ENCODE data around the gene GNAZ.

GNAZ gene

DNA sequence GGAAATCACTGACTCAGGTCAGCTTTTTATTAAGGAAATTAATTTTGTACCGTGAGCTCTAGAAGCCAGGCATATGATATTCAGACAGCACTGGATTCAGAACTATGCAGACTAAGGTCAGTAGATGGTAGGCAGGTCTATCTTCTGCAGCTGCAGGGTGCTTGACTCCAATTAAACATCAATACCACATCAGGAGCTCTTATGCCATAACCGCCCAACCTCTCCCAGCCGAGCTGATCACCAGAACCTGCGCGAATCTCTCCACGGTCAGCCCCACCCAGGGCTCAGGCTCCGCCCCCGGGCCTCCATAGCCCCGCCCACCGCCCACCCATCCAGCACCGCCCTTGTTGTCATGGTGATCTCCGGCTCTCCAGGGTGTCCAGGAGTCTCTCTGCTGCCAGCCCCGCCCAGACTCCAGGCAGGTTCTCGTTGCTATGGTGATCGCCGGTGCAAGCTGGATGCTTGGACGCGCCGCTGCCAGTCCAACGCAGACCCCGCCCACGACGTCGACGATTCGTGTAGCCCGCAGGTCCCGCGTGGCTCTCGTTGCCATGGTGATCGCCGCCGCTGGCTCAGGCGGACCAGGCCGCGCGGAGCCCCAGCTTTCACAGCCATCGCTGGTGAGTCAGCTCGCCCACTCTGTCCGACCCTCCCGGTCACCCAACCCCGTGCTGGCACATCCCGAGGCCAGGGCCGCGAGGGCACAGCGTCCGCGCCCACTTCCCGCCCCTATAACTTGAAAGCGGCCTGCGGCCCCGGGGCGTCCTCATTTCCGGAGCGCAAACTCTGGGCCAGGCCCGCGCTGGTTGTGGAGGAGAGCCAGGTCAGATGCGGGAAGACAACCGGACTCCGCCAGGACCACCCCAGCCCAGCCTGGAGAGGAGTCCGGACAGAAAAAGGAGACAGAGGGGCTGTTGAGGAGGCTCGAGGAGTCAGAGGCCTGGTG, 74.9 kb downstream of the GNAZ start, which contains the start of gene RAB36:
RAB36 (plus strand) TSS at position 546 of the 946 bp plus-strand sequence. CDS start 1,140 bp downstream, outside the sequence.
- ATAC-seq = peak; percentile 77
- Mint-ChIP-seq H3K36me3 (no peaks in the 10 kb centered on the region), H3K27ac (peak within 1 kb of the TSS; percentile 69), H3K27me3 (no peaks in the 10 kb centered on the region), H3K4me3 (peak within 1 kb of the TSS; percentile 82), H3K9me3 (no peaks in the 10 kb centered on the region), H3K4me1 (peaks cover 58% of the 10 kb centered on the region)

DNA sequence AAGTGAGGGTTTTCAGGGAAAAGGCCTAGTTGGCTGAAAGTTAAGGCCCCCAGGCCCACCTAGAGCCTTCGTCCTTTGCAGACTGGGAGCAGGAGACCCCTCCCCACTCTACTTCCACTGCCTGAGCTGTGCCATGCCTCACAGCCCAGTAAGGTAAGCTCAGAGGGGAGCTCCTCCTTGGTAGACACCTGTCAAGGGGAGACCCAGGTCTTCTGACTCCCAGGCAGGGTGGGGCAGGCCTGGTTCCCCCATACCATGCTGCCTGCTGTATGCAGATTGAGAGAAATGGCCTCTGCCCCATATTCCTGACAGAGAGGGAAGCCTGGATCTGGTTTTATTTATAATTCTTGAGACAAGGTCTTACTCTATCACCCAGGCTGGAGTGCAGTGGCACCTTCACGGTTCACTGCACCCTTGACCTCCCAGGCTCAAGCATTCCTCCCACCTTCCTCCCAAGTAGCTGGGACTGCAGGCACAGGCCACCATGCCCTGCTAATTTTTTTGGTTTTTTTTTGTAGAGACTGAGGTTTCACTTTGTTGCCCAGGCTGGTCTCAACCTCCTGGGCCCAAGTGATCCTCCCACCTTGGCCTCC, 75.7 kb downstream of the GNAZ start:
- peaks cover 58% of the 10 kb centered on the region for H3K4me1 Mint-ChIP-seq
- H3K9me3 Mint-ChIP-seq = no peaks in the 10 kb centered on the region
- no peak for ATAC-seq
- peak overlapping the region; percentile 82 for H3K4me3 Mint-ChIP-seq
- H3K27ac Mint-ChIP-seq = peak overlapping the region; percentile 69
- H3K27me3 Mint-ChIP-seq = no peaks in the 10 kb centered on the region
- H3K36me3 Mint-ChIP-seq = no peaks in the 10 kb centered on the region

DNA sequence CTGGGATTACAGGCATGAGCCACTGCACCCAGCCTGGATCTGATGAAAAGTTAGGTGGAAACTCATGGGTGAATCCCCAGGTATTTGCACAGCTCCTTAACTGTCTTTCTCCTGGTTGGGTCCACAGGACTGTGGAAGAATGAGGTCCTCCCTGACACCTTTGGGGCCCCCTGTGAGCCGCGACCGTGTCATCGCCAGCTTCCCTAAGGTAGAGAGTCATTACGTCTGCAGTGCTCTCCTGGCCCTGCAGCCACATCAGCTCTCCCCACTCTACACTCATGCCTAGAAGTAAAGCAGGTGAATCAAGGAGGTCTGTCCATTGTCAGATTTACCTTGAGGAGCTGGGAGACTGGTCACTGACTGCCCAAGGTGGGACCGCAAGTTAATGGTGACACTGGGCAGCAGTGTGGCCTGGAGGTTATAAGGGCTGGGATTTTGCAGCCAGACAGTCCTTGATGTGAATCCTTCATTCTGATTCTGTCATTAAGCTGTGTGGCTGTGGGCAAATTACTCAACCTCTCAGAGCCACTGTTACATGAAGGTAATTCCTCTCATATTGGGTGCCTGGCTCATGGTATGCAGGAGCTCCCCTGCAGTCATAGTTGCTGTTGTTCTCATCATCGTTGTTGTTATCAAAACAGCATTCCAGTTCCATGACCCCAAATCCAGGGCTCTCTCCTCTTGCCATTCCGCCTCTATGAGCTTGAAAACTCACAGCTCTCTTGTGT, 76.3 kb downstream of the GNAZ start:
- ATAC-seq = no peak
- Mint-ChIP-seq H3K4me1 (peaks cover 54% of the 10 kb centered on the region), H3K27me3 (no peaks in the 10 kb centered on the region), H3K36me3 (no peaks in the 10 kb centered on the region), H3K27ac (peak overlapping the region; percentile 69), H3K4me3 (peak overlapping the region; percentile 20), H3K9me3 (no peaks in the 10 kb centered on the region)

DNA sequence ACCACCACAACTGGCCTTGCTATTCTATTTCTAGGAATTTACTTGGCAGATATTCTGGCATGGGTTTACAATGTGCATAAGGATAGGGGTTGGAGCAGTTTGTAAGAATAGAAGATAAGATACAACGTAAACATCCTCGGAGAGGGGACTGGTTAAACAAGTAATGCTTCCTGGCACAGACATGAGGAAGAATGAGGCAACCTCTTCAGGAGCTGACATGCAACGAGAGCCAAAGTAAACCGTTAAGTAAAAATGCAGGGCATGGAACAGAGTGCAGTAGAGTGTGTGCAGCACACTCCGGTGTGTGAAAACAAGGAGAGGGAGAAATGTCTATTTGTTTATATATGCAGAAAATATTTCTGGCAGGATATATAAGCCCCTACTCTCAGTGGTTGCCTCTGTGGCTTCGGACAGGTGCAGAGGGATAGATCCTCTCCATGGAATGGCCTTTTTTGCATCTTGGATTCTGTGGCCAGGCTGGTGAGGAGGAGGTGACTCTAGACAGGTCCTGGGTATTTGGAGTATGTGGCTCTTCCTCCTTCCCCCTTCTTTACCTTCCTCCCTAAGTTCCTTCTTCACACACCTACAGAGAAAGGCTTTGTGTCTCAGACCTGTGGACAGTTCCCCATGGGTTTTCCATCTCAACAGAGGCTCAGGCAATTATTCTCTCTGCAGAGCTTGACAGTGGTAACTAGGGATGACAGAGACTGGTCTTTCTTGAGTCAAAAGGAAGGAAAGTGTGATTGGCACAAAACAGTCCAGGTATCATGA, 77.5 kb downstream of the GNAZ start:
- peaks cover 52% of the 10 kb centered on the region for H3K4me1 Mint-ChIP-seq
- no peaks in the 10 kb centered on the region for H3K9me3 Mint-ChIP-seq
- no peaks in the 10 kb centered on the region for H3K36me3 Mint-ChIP-seq
- no peaks in the 10 kb centered on the region for H3K27me3 Mint-ChIP-seq
- no peak overlapping the region for H3K4me3 Mint-ChIP-seq
- no peak overlapping the region for H3K27ac Mint-ChIP-seq
- no peak for ATAC-seq

DNA sequence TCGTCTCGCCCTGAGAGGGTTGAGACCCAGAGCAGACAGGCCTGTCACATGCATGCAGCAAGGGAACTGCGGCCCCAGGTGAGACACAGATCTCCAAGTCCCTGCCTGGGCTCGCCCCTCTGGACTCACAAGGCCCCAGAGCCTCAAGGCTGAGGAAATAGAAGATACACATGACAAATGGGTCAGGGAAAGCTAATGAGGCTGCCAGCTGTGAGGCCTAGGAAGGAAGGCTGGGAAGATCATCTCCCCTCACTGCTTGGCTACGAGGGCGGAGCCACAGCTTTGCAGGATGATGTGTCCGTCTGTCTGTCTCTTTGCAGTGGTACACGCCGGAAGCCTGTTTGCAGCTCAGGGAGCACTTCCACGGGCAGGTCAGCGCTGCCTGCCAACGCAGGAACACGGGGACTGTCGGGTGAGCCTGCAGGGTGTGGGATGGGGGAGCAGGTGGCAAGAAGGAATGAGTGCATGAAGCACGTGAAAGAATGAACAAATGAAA, 79.5 kb downstream of the GNAZ start:
- ATAC-seq = no peak
- Mint-ChIP-seq H3K27ac (peak overlapping the region; percentile 25), H3K4me1 (peaks cover 50% of the 10 kb centered on the region), H3K27me3 (no peaks in the 10 kb centered on the region), H3K4me3 (no peak overlapping the region), H3K36me3 (no peaks in the 10 kb centered on the region), H3K9me3 (no peaks in the 10 kb centered on the region)

DNA sequence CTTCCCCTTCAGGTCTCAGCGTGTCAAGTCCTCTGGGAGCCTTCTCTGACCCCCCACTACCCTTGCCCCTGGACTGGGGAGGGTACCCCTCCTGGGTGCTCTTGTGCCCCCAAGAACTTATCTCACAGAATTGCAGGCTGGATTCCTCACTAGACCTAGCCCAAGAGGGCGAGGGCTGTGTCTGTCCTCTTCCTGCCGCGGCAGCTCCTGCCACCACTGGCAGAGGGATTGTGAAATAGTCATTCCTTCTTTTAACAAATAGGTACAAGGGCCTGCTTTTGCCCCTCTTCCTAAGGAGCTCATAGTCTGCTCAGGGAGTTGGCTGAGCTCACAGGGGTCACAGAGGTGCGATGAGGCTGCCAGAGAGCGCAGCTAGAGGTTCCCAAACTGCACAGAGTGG, 80.4 kb downstream of the GNAZ start:
- Mint-ChIP-seq H3K4me1 (peaks cover 40% of the 10 kb centered on the region), H3K27me3 (no peaks in the 10 kb centered on the region), H3K36me3 (no peaks in the 10 kb centered on the region), H3K4me3 (no peak overlapping the region), H3K27ac (peak overlapping the region; percentile 25), H3K9me3 (no peaks in the 10 kb centered on the region)
- no peak for ATAC-seq

DNA sequence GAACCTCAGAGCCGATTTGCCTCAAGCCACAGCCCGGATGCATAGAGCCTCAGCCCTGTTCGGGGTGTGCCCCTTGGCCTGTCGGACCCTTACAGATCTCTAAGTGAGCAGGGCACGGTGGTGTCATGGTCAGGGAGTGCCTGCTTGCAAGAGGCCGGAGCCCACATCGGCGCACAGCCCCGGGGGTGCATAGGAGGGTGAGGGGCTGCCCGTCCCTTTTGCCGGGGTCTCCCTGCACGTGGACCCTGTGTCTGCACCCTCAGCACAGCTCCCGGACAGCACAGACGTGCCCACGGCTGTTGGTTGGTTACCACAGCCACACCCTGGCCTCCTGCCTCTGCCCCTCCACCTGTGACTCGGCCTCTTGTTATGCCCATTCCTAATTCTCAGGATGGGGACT, 81.5 kb downstream of the GNAZ start:
- Mint-ChIP-seq H3K27me3 (no peaks in the 10 kb centered on the region), H3K36me3 (no peaks in the 10 kb centered on the region), H3K4me1 (peaks cover 30% of the 10 kb centered on the region), H3K9me3 (no peaks in the 10 kb centered on the region), H3K4me3 (no peak overlapping the region), H3K27ac (peak overlapping the region; percentile 95)
- no peak for ATAC-seq

DNA sequence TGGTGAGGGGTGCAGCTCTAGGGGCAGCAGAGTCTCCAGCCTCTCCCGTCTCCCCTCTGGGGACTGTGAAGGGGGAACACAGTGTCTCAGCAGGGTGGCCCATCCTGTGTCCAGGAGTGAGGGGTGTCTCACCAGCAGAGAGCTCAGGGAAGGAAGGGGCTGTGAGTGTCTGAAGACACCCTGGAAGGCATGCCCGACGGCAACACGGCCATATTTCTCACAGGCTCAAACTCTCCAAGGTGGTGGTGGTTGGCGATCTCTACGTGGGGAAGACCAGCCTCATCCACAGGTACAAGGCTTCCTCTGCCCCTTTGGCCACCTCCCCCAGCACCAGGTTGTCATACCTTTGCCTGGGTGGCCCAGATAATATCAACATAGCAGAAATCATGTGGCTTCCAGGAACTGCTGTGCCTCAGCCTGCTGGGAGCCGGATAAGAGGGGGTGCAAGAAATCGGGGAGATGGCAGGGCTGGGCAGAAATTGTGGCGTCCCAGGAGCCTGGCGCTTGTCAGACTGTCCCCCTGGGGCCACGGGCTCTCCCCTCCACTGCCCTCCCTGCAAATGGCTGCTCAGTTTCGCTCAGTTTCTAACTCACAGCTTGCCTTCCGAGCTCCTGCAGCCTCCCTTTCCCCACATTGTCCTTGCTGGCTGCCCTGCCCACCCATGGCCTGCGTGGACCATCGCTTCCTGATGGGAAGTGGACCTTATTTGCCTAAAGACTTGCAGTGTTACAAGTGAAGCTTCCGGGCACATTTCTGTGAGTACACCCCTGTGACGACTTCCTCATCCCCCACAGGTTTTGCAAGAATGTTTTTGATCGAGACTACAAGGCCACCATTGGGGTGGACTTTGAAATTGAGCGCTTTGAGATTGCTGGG, 82.2 kb downstream of the GNAZ start:
- no peaks in the 10 kb centered on the region for H3K36me3 Mint-ChIP-seq
- H3K9me3 Mint-ChIP-seq = no peaks in the 10 kb centered on the region
- H3K4me1 Mint-ChIP-seq = peaks cover 27% of the 10 kb centered on the region
- peak; percentile 62 for ATAC-seq
- H3K27me3 Mint-ChIP-seq = no peaks in the 10 kb centered on the region
- H3K27ac Mint-ChIP-seq = peak overlapping the region; percentile 95
- peak overlapping the region; percentile 76 for H3K4me3 Mint-ChIP-seq

DNA sequence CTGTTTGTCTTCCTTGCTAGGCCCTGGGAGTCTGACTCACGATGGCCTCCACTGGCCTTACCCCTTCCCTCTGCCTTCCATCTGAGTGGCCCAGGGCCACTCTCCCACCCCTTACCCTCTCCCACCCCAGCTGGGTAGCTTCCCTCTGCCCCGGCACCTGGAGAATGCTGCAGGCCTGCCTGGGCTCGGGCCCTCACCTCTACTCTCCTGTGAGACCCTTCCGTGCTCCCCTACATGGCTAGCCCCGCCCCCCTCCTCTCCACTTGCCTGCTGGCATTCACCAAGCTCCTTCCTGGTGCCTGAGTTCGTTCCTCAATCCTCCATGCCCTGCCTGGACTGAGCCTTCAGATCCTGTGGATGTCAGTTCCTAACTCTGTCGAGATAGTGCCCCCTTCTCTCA, 83.7 kb downstream of the GNAZ start:
- H3K4me3 Mint-ChIP-seq = no peak overlapping the region
- peaks cover 26% of the 10 kb centered on the region for H3K4me1 Mint-ChIP-seq
- no peak for ATAC-seq
- H3K9me3 Mint-ChIP-seq = no peaks in the 10 kb centered on the region
- H3K36me3 Mint-ChIP-seq = no peaks in the 10 kb centered on the region
- no peaks in the 10 kb centered on the region for H3K27me3 Mint-ChIP-seq
- H3K27ac Mint-ChIP-seq = peak overlapping the region; percentile 95

DNA sequence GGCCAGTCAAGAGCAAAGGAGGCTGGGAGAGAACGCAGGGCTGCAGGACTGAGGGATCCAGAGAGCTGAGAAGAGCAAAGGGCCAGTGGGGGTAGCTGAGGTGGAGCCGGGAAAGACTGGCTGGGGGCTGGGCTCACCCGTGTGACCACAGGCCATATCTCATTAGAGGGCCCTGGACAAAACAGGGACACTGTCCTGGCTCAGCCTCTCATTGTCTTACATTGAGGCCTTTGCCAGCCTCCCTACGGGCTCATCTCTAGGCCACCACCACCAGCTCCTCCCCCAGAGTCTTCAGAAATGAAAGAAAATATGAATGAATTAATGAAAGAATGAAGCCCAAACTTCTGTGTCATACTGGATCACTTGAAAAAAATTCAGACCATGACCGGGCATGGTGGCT, 84.1 kb downstream of the GNAZ start:
- no peak for ATAC-seq
- Mint-ChIP-seq H3K36me3 (no peaks in the 10 kb centered on the region), H3K4me3 (no peak overlapping the region), H3K9me3 (no peaks in the 10 kb centered on the region), H3K27me3 (no peaks in the 10 kb centered on the region), H3K27ac (no peak overlapping the region), H3K4me1 (peaks cover 26% of the 10 kb centered on the region)

DNA sequence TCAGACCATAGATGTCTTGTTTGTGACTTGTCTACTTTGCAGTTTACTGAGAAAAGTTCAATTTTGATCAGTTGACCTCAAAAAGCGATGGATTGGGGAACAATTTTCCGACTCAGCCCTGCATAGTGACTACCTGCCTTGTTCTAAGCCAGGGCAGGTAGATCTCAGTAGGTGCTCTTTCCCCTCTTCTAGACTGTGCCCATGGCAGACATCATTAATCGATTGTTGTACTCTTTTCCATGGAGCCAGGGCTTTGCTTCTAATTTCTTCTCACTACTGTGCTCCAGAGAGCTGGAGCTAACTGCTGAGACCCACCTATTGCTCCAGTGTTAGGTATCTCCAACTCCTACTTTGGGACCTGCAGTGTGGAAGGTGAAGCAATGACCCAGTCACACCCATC, 84.8 kb downstream of the GNAZ start:
- H3K4me3 Mint-ChIP-seq = no peak overlapping the region
- H3K27ac Mint-ChIP-seq = no peak overlapping the region
- H3K9me3 Mint-ChIP-seq = no peaks in the 10 kb centered on the region
- ATAC-seq = no peak
- H3K4me1 Mint-ChIP-seq = peaks cover 26% of the 10 kb centered on the region
- H3K27me3 Mint-ChIP-seq = no peaks in the 10 kb centered on the region
- H3K36me3 Mint-ChIP-seq = no peaks in the 10 kb centered on the region

DNA sequence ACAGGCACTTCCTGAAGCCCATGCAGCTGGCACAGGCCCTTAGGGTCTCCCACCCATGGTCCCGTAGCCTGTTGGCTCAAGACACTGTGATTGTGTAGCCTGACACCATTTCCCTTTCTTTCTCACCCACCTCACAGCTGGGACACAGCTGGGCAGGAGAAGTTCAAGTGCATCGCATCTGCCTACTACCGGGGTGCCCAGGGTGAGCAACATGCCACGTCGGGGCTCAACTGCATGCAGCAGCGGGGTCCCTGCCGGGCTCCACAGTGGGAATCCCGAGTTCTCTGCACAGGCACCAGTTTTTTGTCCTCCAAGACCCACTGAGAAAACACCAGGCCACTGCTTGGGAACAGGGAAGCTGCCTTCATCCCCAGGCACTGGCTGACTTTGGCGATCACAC, 85.5 kb downstream of the GNAZ start:
- no peaks in the 10 kb centered on the region for H3K9me3 Mint-ChIP-seq
- ATAC-seq = no peak
- no peaks in the 10 kb centered on the region for H3K36me3 Mint-ChIP-seq
- H3K27ac Mint-ChIP-seq = no peak overlapping the region
- H3K27me3 Mint-ChIP-seq = no peaks in the 10 kb centered on the region
- H3K4me3 Mint-ChIP-seq = no peak overlapping the region
- H3K4me1 Mint-ChIP-seq = peaks cover 26% of the 10 kb centered on the region

DNA sequence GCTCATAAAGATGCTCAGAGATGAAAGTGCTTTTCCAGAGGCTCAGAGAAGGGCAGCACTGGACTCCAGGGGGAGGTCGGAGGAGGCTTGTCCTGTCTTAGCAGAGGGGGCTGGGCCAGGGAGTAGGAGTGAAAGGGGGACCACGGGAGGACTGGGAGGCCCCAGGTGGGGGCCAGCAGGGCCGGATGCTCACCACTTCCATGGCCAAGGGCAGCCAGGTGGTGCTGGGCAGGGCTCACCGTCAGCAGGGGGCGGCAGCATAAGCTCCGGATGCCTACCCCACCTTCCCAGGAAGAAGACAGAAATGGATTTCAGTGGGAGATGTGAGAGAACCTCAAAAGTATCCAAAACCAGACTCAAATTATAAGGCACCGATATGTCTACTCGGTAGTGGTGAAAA, 86.0 kb downstream of the GNAZ start:
- Mint-ChIP-seq H3K27ac (no peak overlapping the region), H3K9me3 (no peaks in the 10 kb centered on the region), H3K27me3 (no peaks in the 10 kb centered on the region), H3K4me1 (peaks cover 26% of the 10 kb centered on the region), H3K36me3 (no peaks in the 10 kb centered on the region), H3K4me3 (no peak overlapping the region)
- no peak for ATAC-seq

Measured in stimulated activated memory B cell treated with anti-CD40 and anti-IgM and Interleukin-4, amounts not matched to agents 10 μg/mL and 1 μg/mL and 100 μg/mL, for 72 hours (primary cell).